Cerebellar cortex (tissue), 1 donor: ENCODE results near the gene GCLC.
A peak's percentile ranks its signal among the peaks of the same experiment; 100 is the strongest.
"Not testable (repeated sequence)": the region's sequence is repeated elsewhere in the genome, so short reads cannot be mapped to it uniquely, and the experiment has no call there.

ENCODE experiments used
- DNase-seq: peaks from one replicate; pipeline ENCODE4 v3.0.0-alpha.2; 2015; ENCODE audit warnings: low spot score

The GCLC gene

DNA sequence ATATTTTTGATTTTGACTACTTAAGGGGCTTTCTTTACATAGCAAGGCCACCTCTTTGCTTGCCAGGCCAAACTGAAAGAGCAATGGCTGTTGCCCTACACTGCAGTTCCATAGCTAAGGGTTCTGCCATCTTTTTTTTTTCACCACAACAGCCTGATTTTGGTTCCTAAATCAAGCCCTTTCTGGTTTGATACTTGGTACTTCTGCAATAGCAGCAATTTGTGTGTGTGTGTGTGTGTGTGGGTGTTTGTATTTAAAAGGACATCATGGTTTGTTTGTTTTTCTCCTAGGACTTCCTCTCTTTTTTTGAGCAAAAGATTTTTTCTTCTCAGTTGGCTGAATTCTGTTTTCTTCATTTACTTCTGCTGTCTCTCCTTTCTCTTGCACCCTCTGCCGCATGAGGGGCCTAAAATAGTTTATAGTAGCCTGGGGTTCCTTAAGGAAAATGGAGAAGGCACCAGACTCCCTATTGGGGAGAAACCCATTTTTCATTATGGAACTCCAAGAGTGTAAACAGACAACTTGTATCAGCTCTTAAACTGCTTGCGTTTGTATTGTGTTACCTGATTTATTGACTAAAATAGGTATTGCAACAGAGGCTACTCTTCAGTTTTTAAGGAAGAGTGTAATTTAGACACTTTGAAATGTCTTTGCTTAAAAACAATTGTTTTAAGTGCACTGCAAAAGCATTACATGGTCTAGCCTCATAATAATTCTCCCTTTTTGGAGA is 12.2 kb upstream of the GCLC start:
- no peak for DNase-seq

DNA sequence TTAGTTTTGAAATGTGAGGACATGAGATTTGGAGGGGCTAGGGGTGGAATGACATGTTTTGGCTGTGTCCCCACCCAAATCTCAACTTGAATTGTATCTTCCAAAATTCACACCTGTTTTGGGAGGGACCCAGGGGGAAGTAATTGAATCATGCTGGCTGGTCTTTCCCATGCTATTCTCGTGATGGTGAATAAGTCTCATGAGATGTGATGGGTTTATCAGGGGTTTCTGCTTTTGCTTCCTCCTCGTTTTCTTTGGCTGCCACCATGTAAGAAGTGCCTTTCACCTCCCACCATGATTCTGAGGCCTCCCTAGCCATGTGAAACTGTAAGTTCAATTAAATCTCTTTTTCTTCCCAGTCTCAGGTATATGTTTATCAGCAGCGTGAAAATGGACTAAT is 8.7 kb upstream of the GCLC start:
- DNase-seq = not testable (repeated sequence)

DNA sequence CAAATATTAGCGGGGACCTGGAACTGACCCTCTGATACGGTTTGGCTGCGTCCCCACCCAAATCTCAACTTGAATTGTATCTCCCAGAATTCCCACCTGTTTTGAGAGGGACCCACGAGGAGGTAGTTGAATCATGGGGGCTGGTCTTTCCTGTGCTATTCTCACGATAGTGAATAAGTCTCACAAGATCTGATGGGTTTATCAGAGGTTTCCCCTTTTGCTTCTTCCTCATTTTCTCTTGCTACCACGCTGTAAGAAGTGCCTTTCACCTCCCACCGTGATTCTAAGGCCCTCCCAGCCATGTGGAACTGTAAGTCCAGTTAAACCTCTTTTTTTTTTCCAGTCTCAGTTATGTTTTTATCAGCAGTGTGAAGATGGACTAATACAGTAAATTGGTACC is 6.8 kb upstream of the GCLC start:
- not testable (repeated sequence) for DNase-seq

DNA sequence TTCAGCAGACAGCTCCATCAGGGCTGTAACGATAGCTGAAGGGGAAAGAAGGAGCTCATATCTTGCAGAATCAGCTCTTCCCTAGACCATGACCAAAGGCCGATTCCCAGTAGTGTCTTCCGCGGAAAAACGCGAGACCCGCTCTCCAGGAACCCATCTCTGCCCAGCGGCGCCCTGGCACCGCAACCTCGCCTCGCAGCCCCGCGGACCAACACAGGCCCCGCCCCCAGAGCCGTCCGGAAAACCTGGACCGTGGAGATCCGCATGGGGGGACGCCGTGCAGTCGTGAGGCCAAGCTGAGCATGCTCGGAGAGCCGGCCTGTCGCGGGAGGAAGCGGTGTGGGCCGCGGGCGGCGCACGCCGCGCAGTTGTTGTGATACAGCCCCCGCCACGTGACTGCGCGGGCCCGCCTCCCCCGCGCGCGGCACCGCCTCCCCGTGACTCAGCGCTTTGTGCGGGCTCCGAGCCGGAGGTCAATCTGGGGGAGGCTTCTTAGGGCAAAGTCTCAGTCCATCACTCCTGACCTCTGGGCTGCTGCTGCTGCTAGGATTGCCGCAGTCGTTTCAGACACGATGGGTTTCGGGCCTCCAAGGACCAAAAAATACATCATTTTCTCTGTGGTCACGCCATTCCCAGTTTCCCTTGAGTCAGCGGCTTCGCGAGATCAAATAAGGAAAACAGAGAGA is 3.1 kb upstream of the GCLC start:
- peak; percentile 92 for DNase-seq

DNA sequence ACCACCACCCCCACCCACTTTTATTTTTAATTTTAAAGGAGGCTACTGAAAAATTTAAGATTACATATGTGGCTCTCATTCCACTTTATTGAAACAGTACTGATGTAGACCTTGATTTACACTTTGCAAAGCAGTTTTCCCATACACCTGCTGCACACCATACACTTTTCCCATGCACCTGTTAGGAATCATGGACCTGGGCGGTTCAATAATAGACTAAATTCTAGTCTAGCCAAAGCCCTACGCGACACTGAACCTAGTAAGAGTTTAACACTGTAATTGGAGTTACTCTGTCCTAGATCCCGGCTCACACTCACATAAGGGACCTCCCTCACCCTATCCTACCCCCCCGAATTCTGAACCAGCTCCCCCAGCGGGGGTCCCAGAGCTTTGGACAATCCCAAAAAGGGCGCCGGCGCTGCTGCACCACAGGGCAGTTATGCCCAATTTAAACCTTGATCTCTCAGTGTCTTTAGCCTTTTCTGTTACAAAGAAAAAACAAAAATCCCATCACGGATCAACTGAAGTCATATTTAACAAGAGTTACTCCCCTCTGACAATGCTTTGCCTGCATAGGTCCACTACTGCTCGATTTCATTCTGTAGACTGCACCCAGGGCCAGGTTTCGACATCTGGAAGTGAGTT is 2.4 kb upstream of the GCLC start:
- DNase-seq = no peak

DNA sequence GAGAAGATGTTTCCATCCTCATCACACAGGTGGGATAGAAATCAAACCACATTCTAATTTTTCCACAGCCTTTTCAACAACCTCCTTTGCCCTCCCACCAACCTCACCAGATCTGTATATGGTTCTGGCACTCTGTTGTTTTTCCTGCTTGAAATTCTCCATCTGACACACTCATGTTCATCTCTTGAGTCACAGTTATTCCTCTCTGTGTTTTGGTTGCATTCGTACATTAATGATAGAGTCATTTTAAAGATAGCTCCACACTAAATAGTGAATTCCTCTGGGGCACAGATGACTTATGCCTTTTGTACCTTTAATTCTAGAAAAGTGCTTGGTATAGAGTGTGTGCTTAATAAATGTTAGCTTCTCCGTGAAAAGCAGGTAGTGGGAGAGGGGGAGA is 1.4 kb upstream of the GCLC start:
- DNase-seq = no peak

DNA sequence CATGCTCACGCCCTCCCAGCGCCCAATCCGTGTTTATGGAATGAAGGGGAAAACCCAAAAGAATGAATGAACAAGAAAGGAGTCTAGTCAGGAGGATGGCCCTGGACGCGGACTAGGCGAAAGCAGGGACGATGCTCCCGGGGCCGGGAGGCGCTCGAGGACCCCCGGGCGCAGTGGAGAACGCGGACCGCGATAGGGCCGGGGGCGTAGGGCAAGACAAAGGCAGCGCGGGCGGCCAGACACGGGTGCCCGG is 758 bp downstream of the GCLC start:
- peak; percentile 40 for DNase-seq

DNA sequence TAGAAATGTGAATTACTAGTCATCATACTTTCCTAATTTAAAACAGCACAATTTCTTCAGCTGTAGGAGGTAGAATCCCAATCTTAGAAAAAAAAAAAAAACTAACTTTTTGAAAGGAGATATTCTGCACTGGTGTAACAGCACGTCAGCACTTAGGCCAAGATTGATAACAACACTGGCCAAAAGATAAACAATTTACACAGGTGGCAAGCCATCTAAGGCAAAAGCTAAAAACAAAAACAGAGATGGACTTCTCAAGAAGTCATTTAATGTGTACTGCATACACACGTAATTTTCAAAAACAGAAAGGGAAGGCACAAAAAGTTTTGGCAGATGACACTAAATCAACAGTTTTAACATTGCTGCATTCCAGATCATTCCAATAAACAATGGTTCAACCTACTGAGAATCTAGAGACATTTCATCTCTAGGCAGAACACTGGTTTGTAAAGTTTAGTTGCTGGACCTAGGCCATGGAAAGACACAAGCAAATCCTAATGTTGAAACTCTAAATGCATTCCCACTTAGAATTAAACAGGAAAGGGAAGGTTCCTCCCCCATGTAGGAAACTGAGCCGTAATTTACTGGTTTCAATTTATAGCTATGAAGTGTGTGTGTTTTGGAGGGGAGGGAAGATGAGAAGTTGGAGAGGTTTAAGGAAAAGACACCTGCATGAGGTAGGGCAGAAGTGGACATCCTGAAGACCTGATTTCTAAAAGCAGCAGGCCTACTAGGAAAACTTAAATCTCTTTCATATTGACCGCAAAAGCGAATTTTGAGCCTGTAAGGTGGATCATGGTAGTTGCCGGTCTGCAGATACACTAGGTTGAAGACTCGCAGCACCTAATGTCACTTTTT is 1.3 kb downstream of the GCLC start:
- DNase-seq = peak; percentile 16

DNA sequence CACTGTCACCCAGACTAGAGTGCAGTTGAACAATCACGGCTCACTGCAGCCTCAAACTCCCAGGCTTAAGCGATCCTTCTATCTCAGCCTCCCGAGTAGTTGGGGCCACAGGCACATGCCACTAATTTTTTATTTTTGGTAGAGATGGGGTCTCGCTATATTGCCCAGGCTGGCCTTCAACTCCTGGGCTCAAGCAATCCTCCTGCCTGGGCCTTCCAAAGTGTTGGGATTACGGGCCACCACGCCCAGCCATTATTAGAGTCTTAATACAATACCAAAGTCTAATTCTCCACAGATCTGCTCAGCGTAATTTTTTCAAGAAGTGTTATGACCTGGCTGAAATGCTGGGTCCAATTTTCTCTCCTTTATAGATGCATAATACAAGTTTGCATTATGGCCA is 3.0 kb downstream of the GCLC start:
- DNase-seq = no peak

DNA sequence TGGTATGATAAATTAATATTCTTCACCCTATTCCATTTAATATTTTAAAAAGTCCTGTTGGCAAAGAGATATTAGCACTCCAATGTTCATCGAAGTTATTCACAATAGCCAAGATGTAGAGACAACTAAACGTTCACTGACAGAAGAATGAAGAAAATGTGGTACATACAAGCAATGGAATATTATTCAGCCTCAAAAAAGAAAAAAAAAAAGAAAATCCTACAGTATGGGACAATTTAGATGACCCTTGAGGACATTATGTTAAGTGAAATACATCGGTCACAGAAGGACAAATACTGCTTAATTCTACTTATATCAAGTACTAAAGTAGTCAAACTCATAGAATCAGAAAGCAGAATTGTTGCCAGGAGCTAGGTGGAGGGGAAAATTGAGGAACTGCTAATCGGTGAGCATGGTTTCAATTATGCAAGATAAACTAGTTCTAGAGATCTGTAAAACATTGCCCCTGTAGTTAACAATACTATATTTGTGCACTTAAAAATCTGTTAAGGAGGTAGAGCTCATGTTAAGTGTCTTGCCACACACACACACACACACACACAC is 4.7 kb downstream of the GCLC start:
- DNase-seq = no peak

DNA sequence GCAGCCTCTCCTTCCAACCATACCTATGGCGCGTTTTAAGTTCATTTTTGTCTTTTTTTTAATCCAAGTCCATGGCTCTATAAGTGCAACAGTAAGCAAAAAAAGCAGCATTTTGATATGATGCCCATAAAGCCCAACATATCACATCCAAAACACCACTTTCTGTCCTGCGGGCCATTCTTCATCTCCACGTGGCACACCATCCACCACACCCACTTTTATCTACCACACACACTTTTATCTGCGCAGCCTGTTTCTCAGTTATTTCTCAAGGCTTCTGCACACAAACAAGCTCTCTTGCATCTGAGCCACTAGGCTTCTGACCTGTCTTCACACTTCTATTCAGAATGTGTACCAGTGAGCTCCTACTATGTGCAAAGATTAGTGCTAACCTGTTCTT is 5.3 kb downstream of the GCLC start:
- DNase-seq = no peak

DNA sequence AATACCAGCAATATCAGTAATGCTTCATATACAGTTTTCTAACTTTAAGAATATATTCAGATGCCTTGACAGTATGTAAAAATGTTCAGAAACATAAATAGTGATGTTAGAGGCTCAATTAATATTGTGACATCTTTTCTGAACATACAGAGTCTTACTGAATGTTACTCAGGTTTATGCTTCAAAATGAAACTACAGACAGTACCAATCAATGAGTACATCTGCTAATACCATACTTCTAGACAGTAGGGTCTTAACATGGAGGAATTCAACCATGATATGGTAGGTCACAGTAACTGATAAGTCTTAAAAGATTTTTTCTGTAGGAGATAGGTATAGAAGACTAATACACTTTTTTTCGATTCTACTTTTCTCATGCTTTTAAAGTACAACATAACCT is 8.3 kb downstream of the GCLC start:
- DNase-seq = no peak

DNA sequence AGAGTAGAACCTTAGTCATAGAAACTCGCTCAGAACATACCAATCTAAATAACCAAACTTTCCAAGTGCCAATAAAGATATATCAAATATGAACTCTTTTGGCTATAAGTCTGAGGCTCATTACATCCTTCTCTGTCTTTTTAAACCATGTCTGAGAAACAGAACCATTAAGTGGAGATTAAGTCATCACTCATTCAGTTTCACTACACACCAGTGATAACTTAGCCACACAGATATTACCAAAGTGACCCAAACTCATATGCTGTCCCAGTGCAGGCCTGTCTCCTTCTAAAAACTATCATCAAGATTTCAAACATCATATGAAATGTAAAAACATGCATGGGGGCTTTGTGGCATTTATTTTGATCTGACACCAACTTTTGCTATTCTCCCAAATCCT is 12.0 kb downstream of the GCLC start:
- no peak for DNase-seq

DNA sequence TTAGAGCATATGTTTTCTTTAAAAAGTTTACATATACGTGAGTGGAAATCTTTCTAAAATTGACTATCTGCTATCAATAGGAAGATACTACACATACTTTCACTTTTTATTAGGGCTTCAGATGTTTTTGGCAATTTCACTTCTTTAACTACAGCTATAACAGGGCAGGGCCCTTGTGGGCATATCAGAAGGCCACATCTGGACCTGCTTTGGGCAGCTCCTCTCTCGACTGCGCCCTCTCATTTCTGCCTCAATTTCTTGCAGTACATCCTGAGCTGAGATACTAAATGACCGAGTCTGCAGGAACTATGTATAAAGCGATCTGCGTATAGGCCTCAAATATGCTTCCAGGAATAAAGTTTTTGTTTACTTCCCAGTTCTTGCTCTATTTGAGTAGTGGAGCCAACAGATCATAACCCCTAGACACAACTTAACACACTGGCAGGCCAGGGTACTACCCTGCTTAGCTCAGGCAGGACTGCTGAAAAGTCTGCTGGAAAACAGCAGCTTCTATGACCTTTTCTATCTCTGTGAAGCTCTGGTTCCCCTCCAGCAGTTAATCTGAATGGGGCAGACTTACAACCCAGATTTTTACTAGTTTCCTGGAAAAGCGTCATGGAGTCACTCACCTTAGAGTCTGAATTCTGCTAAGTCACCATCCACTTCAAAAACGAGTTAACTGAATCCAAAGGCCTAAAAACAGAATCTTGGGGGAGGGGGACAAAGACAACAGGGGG is 12.7 kb downstream of the GCLC start:
- DNase-seq = no peak

DNA sequence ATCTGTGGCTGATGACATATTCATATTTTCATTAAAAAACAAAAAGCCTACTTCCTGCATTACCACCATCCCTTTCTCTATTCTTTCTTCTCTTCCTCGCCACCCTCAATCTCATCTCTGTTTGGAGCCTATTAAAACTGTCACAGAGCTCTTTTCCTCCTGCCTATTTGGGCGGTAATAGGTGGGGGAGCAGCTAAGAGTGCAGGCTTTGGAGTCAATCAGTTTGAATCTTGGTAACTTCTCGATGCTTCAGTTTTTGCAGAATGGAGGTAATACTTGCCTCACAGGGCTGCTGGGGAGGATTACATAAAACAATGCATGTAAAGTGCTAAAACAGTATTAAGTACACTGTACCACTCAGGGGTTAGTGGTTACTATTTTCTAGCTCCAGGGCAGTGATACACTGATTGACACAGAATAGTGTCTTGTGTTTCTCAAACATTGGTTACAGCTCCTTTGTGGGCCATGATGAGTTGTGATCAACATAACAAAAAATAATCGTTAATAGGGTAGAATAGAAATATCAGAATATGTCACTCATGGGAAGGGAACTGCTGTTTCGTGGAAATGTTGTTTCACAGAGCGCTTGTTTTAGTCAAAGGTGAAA is 14.0 kb downstream of the GCLC start:
- DNase-seq = no peak

DNA sequence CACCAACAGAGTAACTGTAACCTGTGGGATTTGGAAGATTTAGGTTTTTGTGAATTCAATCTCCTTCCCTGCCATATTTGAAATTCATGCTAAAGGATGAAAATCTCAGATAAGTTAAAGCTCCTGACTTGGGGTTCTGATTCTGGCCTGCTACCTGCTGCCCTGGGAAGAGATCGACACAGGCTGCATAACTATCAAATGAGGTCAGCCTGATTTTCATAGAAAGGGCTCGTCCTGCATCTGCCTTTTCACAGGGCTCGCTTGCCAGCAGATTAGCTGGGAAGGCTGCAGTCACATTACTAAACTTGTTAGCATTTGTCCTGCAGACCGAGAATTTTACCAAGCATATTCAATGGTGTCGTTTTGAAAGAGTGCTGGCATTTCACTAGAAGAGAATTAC is 14.6 kb downstream of the GCLC start:
- no peak for DNase-seq

DNA sequence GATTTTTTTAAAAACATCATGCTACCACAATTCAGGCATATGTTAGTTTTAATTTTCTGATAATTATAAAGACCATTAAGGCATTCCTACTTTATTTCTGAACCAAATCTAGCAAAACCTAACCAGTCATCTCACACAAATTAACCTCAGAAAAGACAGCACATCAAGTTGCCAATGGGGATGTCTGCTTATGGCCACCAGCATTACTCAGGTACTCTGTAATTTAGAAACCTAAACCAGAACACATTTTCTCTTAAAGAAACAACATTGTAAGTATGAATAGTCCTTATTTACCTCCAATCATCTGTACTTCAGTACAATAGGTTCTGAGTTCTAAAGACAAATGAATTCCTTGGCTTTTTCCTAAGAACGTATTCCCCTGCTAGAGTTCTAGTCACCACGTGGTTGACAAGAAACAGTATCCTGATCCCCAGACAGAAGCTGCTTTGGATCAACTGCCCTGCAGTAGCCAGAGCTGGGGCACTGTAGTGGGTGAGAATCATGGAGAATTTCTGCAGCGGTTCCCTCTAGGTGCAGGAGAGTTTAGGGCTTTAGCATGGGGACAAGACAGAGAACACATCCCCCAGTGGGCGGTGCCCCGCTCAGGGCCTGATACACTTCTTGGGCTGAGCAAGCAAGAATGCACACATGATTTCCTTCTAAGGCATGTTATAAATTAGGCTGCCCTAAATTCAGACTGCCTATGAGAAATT is 15.4 kb downstream of the GCLC start:
- no peak for DNase-seq

DNA sequence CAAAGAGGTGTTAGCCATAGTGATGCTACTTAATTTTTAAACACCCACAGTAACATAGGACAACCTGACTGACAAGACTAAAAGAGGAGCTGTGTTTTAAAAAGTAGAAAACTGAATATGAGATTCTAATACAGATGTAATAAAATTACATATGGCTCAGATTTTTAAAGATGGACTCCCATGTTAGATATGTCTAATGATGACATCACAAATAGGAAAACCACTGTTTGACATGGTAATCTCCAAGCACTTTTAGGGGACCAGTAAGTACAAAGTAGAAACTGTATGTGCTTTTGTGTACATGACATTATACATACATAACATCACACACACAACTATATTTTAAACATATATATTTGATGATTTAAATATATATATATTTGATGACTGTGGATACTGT is 16.8 kb downstream of the GCLC start:
- no peak for DNase-seq

DNA sequence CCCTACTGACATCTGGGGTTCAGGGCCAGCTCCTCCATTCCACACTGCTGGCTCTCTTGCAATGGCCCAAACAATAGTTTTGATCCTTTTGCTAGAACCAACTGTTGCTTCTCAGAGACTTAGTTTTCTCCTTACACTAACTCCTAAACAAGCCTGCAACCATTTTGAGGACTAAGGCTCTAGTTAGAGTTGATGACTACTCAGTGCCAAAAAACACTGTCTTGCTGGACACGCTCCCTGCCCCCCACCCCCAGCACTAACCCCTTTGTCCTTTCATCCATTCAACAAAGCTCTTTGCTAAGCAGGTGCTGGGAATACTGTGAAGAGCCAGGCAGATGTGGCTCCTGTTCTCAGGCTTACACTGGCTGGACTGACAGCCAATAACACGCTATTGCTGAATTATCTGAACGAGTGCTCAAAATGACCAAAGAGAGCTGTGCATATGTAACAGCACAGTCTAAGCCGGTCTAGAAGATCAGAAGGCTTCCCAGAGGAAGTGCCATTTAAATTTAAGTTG is 17.6 kb downstream of the GCLC start:
- no peak for DNase-seq

DNA sequence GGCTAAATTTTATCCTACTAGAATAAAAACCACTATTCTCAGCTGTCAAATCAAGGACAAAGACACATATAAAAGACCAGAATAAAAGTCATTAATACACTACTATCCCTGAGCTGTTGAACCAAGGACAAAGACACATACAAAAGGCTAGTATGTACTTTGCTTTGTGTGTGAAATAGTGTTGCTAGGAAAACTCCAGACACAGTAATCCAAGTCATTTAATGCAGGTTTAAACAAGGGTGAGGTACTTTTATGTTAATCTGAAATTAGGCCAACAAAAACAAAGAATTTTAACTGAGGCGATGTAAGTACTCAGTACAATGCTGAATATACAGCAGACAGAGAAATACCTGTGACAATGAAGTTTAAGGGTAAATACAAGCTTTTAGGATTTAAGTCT is 18.9 kb downstream of the GCLC start:
- no peak for DNase-seq

DNA sequence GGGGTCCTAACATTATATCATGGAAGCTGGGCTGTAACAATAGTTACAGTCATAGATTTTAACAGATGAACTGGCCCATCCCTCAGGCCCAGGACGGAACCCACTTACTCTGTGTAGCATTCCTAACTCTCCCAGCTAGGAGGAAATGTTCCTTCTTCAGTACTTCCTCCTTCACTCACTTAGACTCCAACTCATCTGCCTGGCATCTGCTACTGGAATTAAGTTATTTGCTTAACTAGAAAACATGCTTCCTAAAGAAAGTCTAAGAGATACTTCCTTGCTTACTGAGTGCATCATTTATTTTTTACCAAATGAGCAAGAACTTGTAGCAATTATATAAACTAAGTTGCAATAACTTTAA is 20.5 kb downstream of the GCLC start:
- DNase-seq = no peak
